ENCODE results near the gene GNB4.

GRCh38 chr3:179455954-179456353 lies 4.7 kb upstream of the GNB4 start:
- TF ChIP-seq CTCF (conservative IDR thresholded peaks at IDR 0.05; ENCODE audit: low read length) (no peak), EZH2phosphoT487 (IDR thresholded peaks at IDR 0.05; ENCODE audit: borderline replicate concordance) (no peak)

All from Loucy (cell line).